ENCODE results near the gene BHLHE23.

The BHLHE23 gene

GRCh38 chr20:63025534-63026331 lies 19.0 kb upstream of the BHLHE23 start:
- no peak overlapping the region for H3K4me3 ChIP-seq (ENCODE audit: low read depth, low read length)
- in situ Hi-C loops (cut with HindIII; ENCODE audit: low sequenced_read_pairs): no loop called here
- TF ChIP-seq CTCF (IDR thresholded peaks at IDR 0.05; ENCODE audit: low read depth, low read length): no peak
- no peak for DNase-seq (ENCODE audit: low read depth, low spot score)

GRCh38 chr20:63024573-63025392 lies 18.0 kb upstream of the BHLHE23 start:
- no peak overlapping the region for H3K4me3 ChIP-seq (ENCODE audit: low read depth, low read length)
- in situ Hi-C loops (cut with HindIII; ENCODE audit: low sequenced_read_pairs): no loop called here
- no peak for TF ChIP-seq CTCF (IDR thresholded peaks at IDR 0.05; ENCODE audit: low read depth, low read length)
- no peak for DNase-seq (ENCODE audit: low read depth, low spot score)

DNA sequence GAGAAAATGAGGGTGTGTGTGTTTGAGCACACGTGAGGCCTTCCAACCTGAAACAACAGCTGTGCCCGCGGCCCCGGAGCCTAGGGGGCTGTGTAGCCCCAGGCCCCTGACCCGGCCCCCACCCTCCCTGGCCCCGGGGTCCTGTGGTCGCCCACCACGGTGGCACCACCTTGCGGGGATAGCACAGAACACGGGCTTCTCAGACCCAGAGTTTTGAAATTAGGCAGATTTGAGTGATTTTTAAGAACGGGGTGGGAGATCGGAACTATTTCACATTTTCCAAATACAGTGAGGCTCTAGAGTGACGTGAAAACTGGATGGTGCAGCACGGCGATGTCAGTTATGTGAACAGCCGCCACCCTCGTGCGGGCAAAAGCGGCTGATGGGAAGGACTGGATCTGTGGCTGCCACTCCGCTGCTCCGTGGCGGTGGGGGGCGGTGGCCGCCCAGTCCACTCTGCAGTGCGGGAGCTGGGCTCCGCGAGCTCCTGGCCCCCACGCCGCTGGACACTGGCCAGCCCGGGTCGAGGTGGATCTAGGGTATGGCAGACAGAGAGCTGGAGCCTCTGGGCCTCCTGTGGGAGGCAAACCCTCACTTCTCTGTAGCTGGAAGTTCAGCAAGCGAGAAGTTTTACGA lies 17.3 kb upstream of the BHLHE23 start:
- TF ChIP-seq CTCF (IDR thresholded peaks at IDR 0.05; ENCODE audit: low read depth, low read length): no peak
- no peak for DNase-seq (ENCODE audit: low read depth, low spot score)
- no peak overlapping the region for H3K4me3 ChIP-seq (ENCODE audit: low read depth, low read length)
- in situ Hi-C loops (cut with HindIII; ENCODE audit: low sequenced_read_pairs): no loop called here

DNA sequence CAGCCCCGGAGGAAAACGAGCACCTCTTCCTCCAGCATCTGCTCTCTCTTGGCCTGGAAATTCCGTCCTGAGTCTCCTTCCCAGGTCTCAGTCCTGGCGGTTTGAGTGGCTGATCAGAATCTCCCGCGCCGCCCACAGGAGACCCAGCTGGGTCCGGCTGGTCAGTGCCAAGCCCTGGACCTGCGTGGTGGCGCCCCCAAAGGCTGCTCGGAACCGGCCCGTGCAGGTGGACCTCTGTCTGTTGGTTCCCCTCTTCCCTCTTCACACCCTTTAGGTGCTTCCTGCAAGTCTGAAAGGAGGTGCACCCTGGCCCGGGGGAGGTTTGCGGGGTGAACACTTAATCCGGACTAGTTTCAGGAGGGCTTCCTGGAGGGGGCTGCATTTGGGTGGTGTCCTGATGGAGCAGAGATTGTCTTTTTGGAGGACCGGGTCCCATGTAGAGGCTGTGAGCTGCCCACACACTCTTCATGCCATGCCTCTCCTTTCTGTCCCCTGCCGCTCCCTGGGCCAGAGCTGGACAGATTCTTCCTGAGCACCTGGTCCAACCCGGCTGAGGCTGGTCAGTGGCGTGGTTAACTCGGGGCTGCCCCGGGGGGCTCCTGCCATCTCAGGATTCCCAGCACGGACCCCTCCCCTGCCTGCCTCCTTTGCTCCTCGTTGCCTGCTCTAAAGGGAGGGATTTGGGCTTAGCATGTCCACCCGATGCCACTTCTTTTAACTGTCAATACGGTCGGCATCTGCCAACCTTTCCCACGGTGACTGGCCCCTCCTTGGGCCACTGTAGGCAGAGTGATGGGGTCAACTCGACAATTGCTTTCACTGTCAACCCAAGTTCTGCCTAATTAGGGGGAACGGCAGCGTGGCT lies 16.5 kb upstream of the BHLHE23 start:
- in situ Hi-C loops (cut with HindIII; ENCODE audit: low sequenced_read_pairs): no loop called here
- no peak for TF ChIP-seq CTCF (IDR thresholded peaks at IDR 0.05; ENCODE audit: low read depth, low read length)

GRCh38 chr20:63022501-63022900 lies 15.7 kb upstream of the BHLHE23 start:
- in situ Hi-C loops (cut with HindIII; ENCODE audit: low sequenced_read_pairs): no loop called here
- H3K4me3 ChIP-seq (ENCODE audit: low read depth, low read length): no peak overlapping the region
- TF ChIP-seq CTCF (IDR thresholded peaks at IDR 0.05; ENCODE audit: low read depth, low read length): no peak
- DNase-seq (ENCODE audit: low read depth, low spot score): no peak

More for the DNA sequence above, 16.5 kb upstream of the BHLHE23 start:
- no peak overlapping the region for H3K4me3 ChIP-seq (ENCODE audit: low read depth, low read length)
- no peak for DNase-seq (ENCODE audit: low read depth, low spot score)

Data from astrocyte of the spinal cord (primary cell).